ENCODE measurements around the gene CACNA2D3.

CACNA2D3 gene

GRCh38 chr3:55122312-55122711, 1000.0 kb downstream of the CACNA2D3 start:
- in situ Hi-C loops (cut with HindIII; ENCODE audit: low sequenced_read_pairs) = no loop called here
- no peak overlapping the region for H3K4me3 ChIP-seq (ENCODE audit: low read depth, low read length)
- DNase-seq (ENCODE audit: low read depth, low spot score) = no peak
- TF ChIP-seq, protein P1, sequence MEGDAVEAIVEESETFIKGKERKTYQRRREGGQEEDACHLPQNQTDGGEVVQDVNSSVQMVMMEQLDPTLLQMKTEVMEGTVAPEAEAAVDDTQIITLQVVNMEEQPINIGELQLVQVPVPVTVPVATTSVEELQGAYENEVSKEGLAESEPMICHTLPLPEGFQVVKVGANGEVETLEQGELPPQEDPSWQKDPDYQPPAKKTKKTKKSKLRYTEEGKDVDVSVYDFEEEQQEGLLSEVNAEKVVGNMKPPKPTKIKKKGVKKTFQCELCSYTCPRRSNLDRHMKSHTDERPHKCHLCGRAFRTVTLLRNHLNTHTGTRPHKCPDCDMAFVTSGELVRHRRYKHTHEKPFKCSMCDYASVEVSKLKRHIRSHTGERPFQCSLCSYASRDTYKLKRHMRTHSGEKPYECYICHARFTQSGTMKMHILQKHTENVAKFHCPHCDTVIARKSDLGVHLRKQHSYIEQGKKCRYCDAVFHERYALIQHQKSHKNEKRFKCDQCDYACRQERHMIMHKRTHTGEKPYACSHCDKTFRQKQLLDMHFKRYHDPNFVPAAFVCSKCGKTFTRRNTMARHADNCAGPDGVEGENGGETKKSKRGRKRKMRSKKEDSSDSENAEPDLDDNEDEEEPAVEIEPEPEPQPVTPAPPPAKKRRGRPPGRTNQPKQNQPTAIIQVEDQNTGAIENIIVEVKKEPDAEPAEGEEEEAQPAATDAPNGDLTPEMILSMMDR (IDR thresholded peaks at IDR 0.05; ENCODE audit: low read depth, low read length) = no peak
